Endothelial cell of umbilical vein (primary cell): ENCODE data around the gene SLC36A3. TPM values are rescaled to one million over a fixed set of nuclear protein-coding genes. Genes with fewer than 3 reads are reported as not detected.

ENCODE experiments used
- Bru-seq: library from RNA; stranded (reverse); fragments of 400-500 nt; gene quantifications from one replicate; lab custom pipeline; 2021; lab: Mats Ljungman, UMichigan
- BruChase-seq, 2 experiments: library from RNA; stranded (reverse); fragments of 400-500 nt; gene quantifications; one replicate each; lab custom pipeline; 2021; lab: Mats Ljungman, UMichigan
- BruUV-seq: library from RNA; stranded (reverse); fragments of 400-500 nt; replicated peaks from 2 replicates; lab custom pipeline; 2021; lab: Mats Ljungman, UMichigan
- CTCF ChIA-PET: fragments of 300-600, 350-600 bp; sonication (Branson Sonifier 250); formaldehyde crosslinking; loops from one replicate; lab custom pipeline; 2021; ENCODE audit warnings: antibody characterized with exemption, inconsistent platforms; lab: Charles Lee
- POLR2A ChIA-PET: fragments of 300-600, 350-600 bp; sonication (Branson Sonifier 250); formaldehyde crosslinking; loops from one replicate; lab custom pipeline; 2021; ENCODE audit warnings: antibody characterized with exemption, inconsistent platforms; lab: Charles Lee
- DNase-seq: peaks from one replicate; pipeline ENCODE4 v3.0.0-alpha.2; 2011; ENCODE audit warnings: low read depth, low spot score
- FAIRE-seq: peaks from 2 replicates; lab custom pipeline; 2011; peaks lifted over from hg19 to GRCh38; lab: Jason Lieb, UNC
- H2AFZ ChIP-seq: 2 replicates; pipeline ENCODE4 v1.6.0; 2012; ENCODE audit warnings: low read depth, low read length, control low read depth, inconsistent platforms
- H3K27ac ChIP-seq: 2 replicates; pipeline ENCODE4 v1.5.1; 2011; ENCODE audit warnings: low read depth, mild to moderate bottlenecking, control low read depth, low read length, moderate library complexity; ENCODE audit not compliant: insufficient read depth
- H3K27me3 ChIP-seq, 2 experiments: 2 replicates each; pipeline versions ENCODE4 v1.6.0 to v1.6.1; 2011; ENCODE audit warnings: low read length in 2 of 2, mixed read lengths in 1 of 2; ENCODE audit not compliant: control insufficient read depth in 2 of 2, insufficient read depth in 2 of 2
- H3K36me3 ChIP-seq, 2 experiments: 2 replicates in 1 of 2; 3 replicates in 1 of 2; pipeline ENCODE4 v1.5.1; 2011; ENCODE audit warnings: low read length in 2 of 2, mild to moderate bottlenecking in 1 of 2, moderate library complexity in 1 of 2; ENCODE audit not compliant: control insufficient read depth in 2 of 2, insufficient read depth in 2 of 2; ENCODE audit errors: extremely low read depth in 1 of 2
- H3K4me1 ChIP-seq: 3 replicates; pipeline ENCODE4 v1.5.1; 2011; ENCODE audit warnings: mild to moderate bottlenecking, low read length; ENCODE audit not compliant: control insufficient read depth, insufficient read depth; ENCODE audit errors: extremely low read depth
- H3K4me2 ChIP-seq: 2 replicates; pipeline ENCODE4 v1.6.1; 2011; ENCODE audit warnings: low read length, control low read depth, mixed read lengths; ENCODE audit not compliant: insufficient read depth
- H3K4me3 ChIP-seq, 3 experiments: fragments of 200-600 bp in 1 of 3; sonication (generic), shearing (Covaris generic) in 1 of 3; replicated peaks in 1 of 3; 2 replicates each; pipeline ENCODE4 v1.5.1; 2011 to 2016; ENCODE audit warnings: control low read depth in 3 of 3, low read length in 3 of 3, mild to moderate bottlenecking in 2 of 3, inconsistent platforms in 1 of 3, low read depth in 1 of 3, moderate library complexity in 1 of 3; ENCODE audit not compliant: insufficient read depth in 1 of 3
- H3K79me2 ChIP-seq: 2 replicates; pipeline ENCODE4 v1.6.0; 2012; ENCODE audit warnings: low read length, inconsistent platforms; ENCODE audit not compliant: control insufficient read depth, insufficient read depth
- H3K9ac ChIP-seq: replicated peaks from 2 replicates; pipeline ENCODE3; 2011; ENCODE audit warnings: low read length, control low read depth; ENCODE audit not compliant: insufficient read depth; ENCODE audit errors: extremely low read depth
- H3K9me1 ChIP-seq: replicated peaks from 3 replicates; pipeline ENCODE4 v1.6.0; 2011; ENCODE audit warnings: mild to moderate bottlenecking, low read length; ENCODE audit not compliant: control insufficient read depth, insufficient read depth; ENCODE audit errors: extremely low read depth
- H3K9me3 ChIP-seq: replicated peaks from 2 replicates; pipeline ENCODE4 v1.5.1; 2012; ENCODE audit warnings: low read length, inconsistent platforms; ENCODE audit not compliant: control insufficient read depth, insufficient read depth
- H4K20me1 ChIP-seq: replicated peaks from 2 replicates; pipeline ENCODE3; 2011; ENCODE audit warnings: mild to moderate bottlenecking, low read length; ENCODE audit not compliant: control insufficient read depth, insufficient read depth; ENCODE audit errors: extremely low read depth
- CTCF ChIP-seq, 2 donors: IDR thresholded peaks; 1 replicate in 1 of 2; 2 replicates in 1 of 2; pipeline ENCODE4 v1.5.1; 2011; ENCODE audit warnings: low read length in 2 of 2, mild to moderate bottlenecking in 2 of 2, moderate library complexity in 2 of 2, control low read depth in 1 of 2, inconsistent platforms in 1 of 2, low read depth in 1 of 2; ENCODE audit not compliant: insufficient read depth in 1 of 2; ENCODE audit errors: extremely low read depth in 1 of 2
- EZH2 ChIP-seq: IDR thresholded peaks from 2 replicates; pipeline ENCODE4 v1.6.1; 2012; ENCODE audit warnings: borderline replicate concordance, low read depth, mild to moderate bottlenecking, moderate library complexity, low read length, inconsistent platforms; ENCODE audit not compliant: severe bottlenecking
- FOS ChIP-seq: IDR thresholded peaks from 2 replicates; pipeline ENCODE4 v1.6.1; 2011; ENCODE audit warnings: mild to moderate bottlenecking, low read length, moderate library complexity, borderline replicate concordance; ENCODE audit not compliant: insufficient read depth
- GATA2 ChIP-seq: IDR thresholded peaks from 2 replicates; pipeline ENCODE4 v1.7.0; 2011; ENCODE audit warnings: low read depth, mild to moderate bottlenecking, moderate library complexity, mixed read lengths, low read length; ENCODE audit not compliant: insufficient read length, insufficient read depth
- JUN ChIP-seq: IDR thresholded peaks from 2 replicates; pipeline ENCODE4 v1.6.1; 2011; ENCODE audit warnings: borderline replicate concordance, low read depth; ENCODE audit not compliant: insufficient read length, insufficient read depth
- MAX ChIP-seq: IDR thresholded peaks from 2 replicates; pipeline ENCODE4 v1.6.1; 2011; ENCODE audit not compliant: insufficient read depth, insufficient read length
- MYC ChIP-seq: IDR thresholded peaks from one replicate; pipeline ENCODE4 v1.6.1; 2011; ENCODE audit warnings: mild to moderate bottlenecking, low read depth, low read length
- POLR2A ChIP-seq: IDR thresholded peaks from 2 replicates; pipeline ENCODE4 v1.6.1; 2012; ENCODE audit warnings: low read depth, mild to moderate bottlenecking, control low read depth, low read length
- POLR2AphosphoS5 ChIP-seq: IDR thresholded peaks from 2 replicates; pipeline ENCODE4 v1.6.1; 2012; ENCODE audit warnings: low read depth, mild to moderate bottlenecking, control low read depth, low read length, moderate library complexity; ENCODE audit not compliant: insufficient read depth
- dilution Hi-C: fragments of 300-500 bp; cut with MboI; formaldehyde crosslinking; loops from one replicate; pipeline ENCODE4 v1.15.0; 2019; ENCODE audit warnings: low sequenced_read_pairs; ENCODE audit not compliant: extremely low pct_ligation_motif_present
- intact Hi-C: fragments of 100-400 bp; cut with micrococcal nuclease; formaldehyde crosslinking; loops from one replicate; pipeline ENCODE4 v1.10.0; 2022
- long read RNA-seq: library from polyadenylated mRNA; stranded (forward); transcript quantifications from one replicate; pipeline ENCODE4 v2.0.0, GENCODE V29; 2021
- polyA minus RNA-seq, 3 experiments: library from RNA; depleted of rRNA, polyadenylated mRNA; stranded (reverse); fragments of >200 nt; gene quantifications; 1 replicate in 1 of 3; 2 replicates in 2 of 3; pipeline ENCODE4 v1.2.3, GENCODE V29; 2011
- polyA plus RNA-seq, 4 experiments: library from polyadenylated mRNA; depleted of rRNA in 3 of 4; stranded (reverse) in 3 of 4; unstranded in 1 of 4; fragments of >200 nt; gene quantifications; 2 replicates each; pipeline versions ENCODE4 v1.2.1 to v1.2.3, GENCODE V29; 2011 to 2012; ENCODE audit warnings: missing spikeins in 1 of 4
- total RNA-seq: library from RNA; stranded (reverse); gene quantifications from 2 replicates; pipeline ENCODE4 v1.2.3, GENCODE V29; 2021

SLC36A3 gene
- total RNA-seq (not detected in 2 replicates), polyA plus RNA-seq (not detected in 2 replicates), polyA minus RNA-seq (not detected in 2 replicates), Bru-seq, nascent RNA (not detected), BruChase-seq, experiment 1, labeled RNA remaining after a 6-hour chase (not detected), BruChase-seq, experiment 2, labeled RNA remaining after a 2-hour chase (percentile 2 among the genes with signal in this experiment)
- polyA plus RNA-seq (2011; cell fraction: cytosol; rRNA removed): not detected in 2 replicates
- not detected in 2 replicates for polyA plus RNA-seq (2011; cell fraction: nucleus; rRNA removed)
- not detected in 2 replicates for polyA plus RNA-seq (2012)
- not detected for polyA minus RNA-seq (2011; cell fraction: cytosol; rRNA and poly(A)+ RNA removed)
- not detected in 2 replicates for polyA minus RNA-seq (2011; cell fraction: nucleus; rRNA and poly(A)+ RNA removed)
- long read RNA-seq: 0 reads

GRCh38 chr5:151303666-151304065 lies at the start of gene SLC36A3:
TSS of gene SLC36A3 (minus strand) at chr5:151303766. CDS start at chr5:151303354, 412 bp downstream.
- H3K9me1 ChIP-seq: no peaks in the 10 kb centered on the region
- dilution Hi-C loops (no loop called here), intact Hi-C loops (no loop called here)
- no peaks in the 10 kb centered on the region for H4K20me1 ChIP-seq
- H3K4me1 ChIP-seq: no peaks in the 10 kb centered on the region
- H3K79me2 ChIP-seq: no peaks in the 10 kb centered on the region
- no peak within 1 kb of the TSS for H2AFZ ChIP-seq
- no peak within 1 kb of the TSS for H3K27ac ChIP-seq
- POLR2A ChIA-PET: no interaction called here
- FAIRE-seq: no peak
- no TSS peak for BruUV-seq
- no peaks in the 10 kb centered on the region for H3K9me3 ChIP-seq
- TF ChIP-seq GATA2 (no peak), EZH2 (no peak), JUN (no peak), FOS (no peak), POLR2A (no peak), MAX (no peak), POLR2AphosphoS5 (no peak), CTCF (IDR thresholded peaks at IDR 0.05; ENCODE audit: extremely low read depth in 1 of 2, insufficient read depth in 1 of 2, low read depth in 1 of 2, low read length in 2 of 2) (no peak), MYC (no peak)
- CTCF ChIA-PET: interaction anchor here (1.0 kb wide), 1 partner anchor 11 kb away, joined by 3 read pairs; no protein-coding TSS in a partner anchor
- no peaks in the 10 kb centered on the region for H3K36me3 ChIP-seq
- no peak within 1 kb of the TSS for H3K4me2 ChIP-seq
- DNase-seq: no peak
- no peaks in the 10 kb centered on the region for H3K27me3 ChIP-seq
- no peak within 1 kb of the TSS for H3K4me3 ChIP-seq
- no peak within 1 kb of the TSS for H3K9ac ChIP-seq
